Right lobe of liver (tissue), 4 donors: Measurements from ENCODE around the gene NIPSNAP2.

Source experiments
- CTCF ChIP-seq, 4 donors: fragments of 200-600 bp in 3 of 4; fragments of 450-650 bp in 1 of 4; IDR thresholded peaks; one replicate each; pipeline versions ENCODE4 v1.5.1 to v1.8.0; 2016 to 2022; ENCODE audit warnings: antibody characterized with exemption in 4 of 4, mild to moderate bottlenecking in 2 of 4
- POLR2A ChIP-seq: fragments of 450-650 bp; IDR thresholded peaks from one replicate; pipeline ENCODE4 v1.6.1; 2017; ENCODE audit warnings: antibody characterized with exemption, mild to moderate bottlenecking
- donor health status: DM: no; HTN: no; CAD: no.
- donor health status: DM: no; HTN: no; CAD: no.
- donor health status: DM: no; HTN: yes; CAD: no.

- TF ChIP-seq CTCF (IDR thresholded peaks at IDR 0.05) (no peak), POLR2A (no peak)
Measured at GRCh38 chr7:55992346-55992745, 28.0 kb downstream of the NIPSNAP2 start.
